GM13976 (cell line): ENCODE measurements around the gene CD3E.
A peak's percentile ranks its signal among the peaks of the same experiment; 100 is the strongest.

Source experiments
- DNase-seq: peaks from one replicate; pipeline ENCODE4 v3.0.0; 2012; ENCODE audit warnings: low spot score
- CTCF ChIP-seq: IDR thresholded peaks from 2 replicates; pipeline ENCODE4 v1.5.1; 2012; ENCODE audit warnings: borderline replicate concordance, mild to moderate bottlenecking; ENCODE audit not compliant: insufficient read depth; ENCODE audit errors: extremely low read depth, missing control alignments, control extremely low read depth
- in situ Hi-C: fragments of 300-500 bp; cut with MboI; formaldehyde crosslinking; loops from one replicate; pipeline ENCODE4 v1.12.0; 2022; ENCODE audit warnings: low sequenced_read_pairs, mixed read lengths, inconsistent platforms; ENCODE audit not compliant: unreplicated experiment

Gene CD3E

GRCh38 chr11:118358071-118358470 is 53.5 kb downstream of the CD3E start:
- TF ChIP-seq CTCF: no peak
- no peak for DNase-seq
- in situ Hi-C loops: loop anchor here (10.0 kb wide), 1 partner anchor 173 kb away; no protein-coding TSS in a partner anchor

GRCh38 chr11:118359295-118359958 is 54.9 kb downstream of the CD3E start, which contains the start of gene UBE4A:
Gene UBE4A, plus strand, starts transcription at chr11:118359600. Its CDS starts 5,481 bp downstream, at chr11:118365081.
- in situ Hi-C loops: loop anchor here (10.0 kb wide), 1 partner anchor 175 kb away; no protein-coding TSS in a partner anchor
- DNase-seq: peak; percentile 88
- TF ChIP-seq CTCF: no peak

- no peak for DNase-seq
- in situ Hi-C loops: no loop called here
- no peak for TF ChIP-seq CTCF
These were observed 60.6 kb downstream of the CD3E start for GRCh38 chr11:118364956-118365615.
